OCI-LY7 (cell line): Measurements from ENCODE around the gene MACROD1.

Experiments used
- CTCF ChIP-seq: fragments of 200-600 bp; sonication (generic); conservative IDR thresholded peaks from 2 replicates; pipeline ENCODE4 v1.5.1; 2014; ENCODE audit warnings: mild to moderate bottlenecking, antibody characterized with exemption, low read length, moderate library complexity, mixed read lengths
- EZH2phosphoT487 ChIP-seq: fragments of 200-600 bp; sonication (generic); IDR thresholded peaks from 2 replicates; pipeline ENCODE4 v1.6.1; 2018; ENCODE audit warnings: low read depth, borderline replicate concordance, mild to moderate bottlenecking, mixed run types, antibody characterized with exemption, low read length, moderate library complexity, mixed read lengths

- TF ChIP-seq CTCF, result no peak
- no peak for TF ChIP-seq EZH2phosphoT487
These were observed 93.0 kb downstream of the MACROD1 start for GRCh38 chr11:64072871-64073270.
